Stimulated activated CD8-positive, alpha-beta memory T cell treated with anti-CD3 and anti-CD28 coated beads, Interleukin-15, amount 100 ng/mL, for 24 hours (primary cell): ENCODE results near the gene BMP6.

Experiments
- DNase-seq: peaks from one replicate; pipeline ENCODE4 v3.0.0-alpha.2; 2020; ENCODE audit warnings: low read depth

The BMP6 gene

GRCh38 chr6:7906741-7907140 lies 180.8 kb downstream of the BMP6 start:
- no peak for DNase-seq

GRCh38 chr6:7907159-7907558 lies 181.3 kb downstream of the BMP6 start:
- DNase-seq = no peak

- no peak for DNase-seq
Observed at GRCh38 chr6:7909323-7910276, 183.7 kb downstream of the BMP6 start.

- DNase-seq = no peak
Observed at GRCh38 chr6:7910298-7910653, 184.4 kb downstream of the BMP6 start.

GRCh38 chr6:7910654-7911344 lies 184.9 kb downstream of the BMP6 start, which contains the start of gene TXNDC5:
TSS of gene TXNDC5 (minus strand) at chr6:7910788. CDS start at chr6:7910776, 12 bp downstream.
- DNase-seq = peak; percentile 58

- no peak for DNase-seq
Observed at GRCh38 chr6:7911345-7911725, 185.4 kb downstream of the BMP6 start.

GRCh38 chr6:7912024-7912423 lies 186.1 kb downstream of the BMP6 start:
- no peak for DNase-seq

GRCh38 chr6:7912736-7913517 lies 187.0 kb downstream of the BMP6 start:
- no peak for DNase-seq

- no peak for DNase-seq
Observed at GRCh38 chr6:7914311-7914710, 188.4 kb downstream of the BMP6 start.

GRCh38 chr6:7914991-7915789 lies 189.3 kb downstream of the BMP6 start:
- no peak for DNase-seq

- DNase-seq = no peak
Observed at GRCh38 chr6:7916959-7917358, 191.1 kb downstream of the BMP6 start.

- DNase-seq = no peak
Observed at GRCh38 chr6:7917729-7918128, 191.8 kb downstream of the BMP6 start.

GRCh38 chr6:7918403-7918802 lies 192.5 kb downstream of the BMP6 start:
- DNase-seq = no peak

- no peak for DNase-seq
Observed at GRCh38 chr6:7919871-7920270, 194.0 kb downstream of the BMP6 start.

- no peak for DNase-seq
Observed at GRCh38 chr6:7920425-7920824, 194.5 kb downstream of the BMP6 start.

GRCh38 chr6:7921046-7921445 lies 195.1 kb downstream of the BMP6 start:
- no peak for DNase-seq

- DNase-seq = no peak
Observed at GRCh38 chr6:7921632-7922092, 195.8 kb downstream of the BMP6 start.

- no peak for DNase-seq
Observed at GRCh38 chr6:7922596-7922995, 196.7 kb downstream of the BMP6 start.

- DNase-seq = no peak
Observed at GRCh38 chr6:7924867-7925266, 199.0 kb downstream of the BMP6 start.
